SK-N-MC (cell line): ENCODE results near the gene STH.

Experiments
- EZH2 ChIP-seq: fragments of 200-600 bp; sonication (generic); IDR thresholded peaks from one replicate; pipeline ENCODE4 v1.6.1; 2017; ENCODE audit warnings: antibody characterized with exemption
- POLR2AphosphoS5 ChIP-seq: IDR thresholded peaks from 2 replicates; pipeline ENCODE4 v1.6.1; 2012; ENCODE audit warnings: mild to moderate bottlenecking, low read depth, low read length, borderline replicate concordance

GRCh38 chr17:45952814-45953320 is 46.2 kb upstream of the STH start:
- TF ChIP-seq POLR2AphosphoS5 (no peak), EZH2 (no peak)
